CD4-positive, alpha-beta T cell treated with Interferon gamma for 1 hour (primary cell): Measurements from ENCODE around the gene MPST.
"Not testable (repeated sequence)": the region's sequence is repeated elsewhere in the genome, so short reads cannot be mapped to it uniquely, and the experiment has no call there.

Source experiments
- DNase-seq: peaks from one replicate; pipeline ENCODE4 v3.0.0-alpha.2; 2020

MPST gene

DNA sequence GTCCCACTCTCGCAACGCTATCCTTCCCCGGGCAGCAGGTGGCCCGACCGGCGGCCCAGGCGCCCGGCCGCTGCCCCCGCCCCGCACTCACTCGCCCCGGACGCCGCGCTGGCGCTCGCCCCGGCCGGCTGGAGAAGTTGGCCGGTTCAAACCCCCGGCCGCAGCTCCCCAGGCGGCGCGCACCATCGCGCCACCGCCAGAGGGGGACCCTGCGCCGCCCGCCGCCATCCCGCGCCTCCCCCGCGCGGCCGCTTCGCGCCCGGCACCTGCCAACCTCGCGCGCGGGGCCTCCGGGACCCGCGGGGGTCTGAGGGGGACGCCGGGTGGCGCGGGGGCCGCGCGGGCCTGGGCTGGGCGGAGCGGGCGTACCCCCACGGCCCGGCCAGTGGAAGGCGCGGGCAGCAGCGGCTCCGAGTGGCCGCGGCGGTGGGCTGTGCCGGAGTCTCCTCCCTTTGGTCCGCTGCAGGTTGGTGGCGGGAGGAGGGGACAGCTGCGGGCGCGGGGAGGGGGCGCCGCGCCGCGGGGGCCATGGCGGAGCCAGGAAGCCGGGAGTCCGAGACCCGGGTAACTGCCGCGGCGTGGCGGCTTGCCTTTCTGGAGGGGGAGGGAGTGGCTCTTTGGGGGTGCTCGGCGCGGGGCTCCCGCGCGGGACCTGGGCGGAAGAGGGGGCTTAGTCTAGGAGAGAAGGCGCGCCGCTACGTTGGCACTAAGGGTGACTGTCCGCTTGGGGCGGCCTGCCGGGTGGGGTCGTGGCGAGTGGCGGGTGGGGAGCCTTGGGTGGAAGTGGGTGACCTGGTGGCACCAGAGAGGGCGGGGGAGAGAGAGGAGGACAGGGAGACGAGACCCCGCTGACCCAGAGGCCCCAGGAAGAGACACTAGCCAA, at the start of gene MPST, which contains the start of gene TST:
Gene MPST, plus strand, starts transcription at position 434 of the 883 bp plus-strand sequence. Its CDS starts 95 bp downstream, at position 529.
Gene TST, minus strand, starts transcription at position 139 of the 883 bp plus-strand sequence. CDS start 715 bp downstream, outside the sequence.
- peak; percentile 30 for DNase-seq

DNA sequence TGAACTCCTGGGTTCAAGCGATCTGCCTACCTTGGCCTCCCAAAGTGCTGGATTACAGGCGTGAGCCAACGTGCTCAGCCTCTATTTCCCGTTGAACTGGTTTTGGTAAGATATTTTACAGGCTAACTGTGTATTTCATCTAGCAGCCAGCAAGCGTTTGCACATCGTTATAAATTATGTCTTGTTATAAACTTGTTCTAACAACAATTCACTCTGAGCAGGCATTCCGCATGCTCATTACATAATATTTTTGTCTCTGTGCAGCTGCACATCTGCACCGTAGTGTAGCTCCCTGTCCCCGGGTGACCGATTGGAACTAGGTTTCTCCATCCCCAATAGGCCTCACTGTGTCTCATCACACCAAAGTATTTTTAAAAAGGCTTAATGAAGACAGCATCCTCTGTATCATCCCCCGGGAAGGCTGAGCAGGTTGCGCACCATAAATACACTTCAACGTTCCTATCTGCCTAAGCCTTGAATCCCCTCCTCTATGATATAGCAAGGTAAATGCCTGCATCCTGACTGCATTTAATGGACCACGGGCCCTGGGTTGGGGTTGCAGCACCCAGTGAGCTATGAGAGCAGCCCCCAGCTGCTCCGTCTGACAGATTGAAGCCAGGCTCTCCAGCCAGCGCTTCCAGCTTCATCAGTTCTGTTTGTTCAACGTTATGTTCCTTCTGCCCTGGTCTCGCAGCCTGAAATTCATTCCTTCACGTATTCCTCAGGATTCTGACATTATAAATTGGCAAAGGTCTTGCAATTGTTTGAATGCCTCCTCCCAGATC, 48.0 kb upstream of the MPST start:
- no peak for DNase-seq

DNA sequence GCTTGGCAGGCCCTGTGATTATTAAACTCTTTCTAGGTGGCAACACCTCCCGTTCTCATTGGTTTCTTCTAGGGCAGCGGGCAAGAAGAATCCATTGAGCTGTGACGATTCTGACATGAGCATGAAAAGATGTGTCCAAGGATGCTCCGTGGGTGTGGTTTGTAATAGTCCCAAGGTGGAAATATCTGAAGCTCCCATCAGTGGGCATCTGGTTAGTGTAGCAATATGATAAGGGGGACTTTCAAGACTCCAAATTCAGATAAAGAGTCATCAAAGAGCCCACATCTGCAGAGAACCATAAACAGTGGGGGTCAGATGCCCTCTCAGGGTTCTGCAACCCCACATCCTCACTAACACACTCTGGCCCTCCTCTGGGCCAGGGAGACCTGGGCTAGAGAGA, 42.9 kb upstream of the MPST start:
- DNase-seq: no peak

DNA sequence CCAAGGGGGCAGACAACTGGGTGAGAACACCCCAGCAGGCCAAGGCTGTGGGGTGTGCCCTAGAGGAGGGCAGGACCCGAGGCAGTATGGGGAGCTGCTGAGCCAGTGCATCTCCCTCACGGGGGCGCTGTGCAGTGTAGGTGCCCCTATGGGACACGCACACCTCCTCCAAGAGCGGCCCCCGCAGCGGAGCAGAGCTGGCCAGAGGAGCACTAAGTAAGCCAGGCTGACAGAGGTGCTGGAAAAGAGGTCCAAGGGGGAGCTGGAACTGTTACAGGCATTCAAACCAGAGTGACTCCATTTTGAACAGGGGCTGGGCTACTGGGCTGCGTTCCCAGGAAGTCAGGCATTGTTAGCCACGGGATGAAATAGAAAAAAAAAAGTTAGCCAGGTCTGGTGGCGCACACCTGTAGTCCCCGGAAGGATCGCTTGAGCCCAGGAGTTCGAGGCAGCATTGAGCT, 42.1 kb upstream of the MPST start:
- DNase-seq: peak; percentile 84

DNA sequence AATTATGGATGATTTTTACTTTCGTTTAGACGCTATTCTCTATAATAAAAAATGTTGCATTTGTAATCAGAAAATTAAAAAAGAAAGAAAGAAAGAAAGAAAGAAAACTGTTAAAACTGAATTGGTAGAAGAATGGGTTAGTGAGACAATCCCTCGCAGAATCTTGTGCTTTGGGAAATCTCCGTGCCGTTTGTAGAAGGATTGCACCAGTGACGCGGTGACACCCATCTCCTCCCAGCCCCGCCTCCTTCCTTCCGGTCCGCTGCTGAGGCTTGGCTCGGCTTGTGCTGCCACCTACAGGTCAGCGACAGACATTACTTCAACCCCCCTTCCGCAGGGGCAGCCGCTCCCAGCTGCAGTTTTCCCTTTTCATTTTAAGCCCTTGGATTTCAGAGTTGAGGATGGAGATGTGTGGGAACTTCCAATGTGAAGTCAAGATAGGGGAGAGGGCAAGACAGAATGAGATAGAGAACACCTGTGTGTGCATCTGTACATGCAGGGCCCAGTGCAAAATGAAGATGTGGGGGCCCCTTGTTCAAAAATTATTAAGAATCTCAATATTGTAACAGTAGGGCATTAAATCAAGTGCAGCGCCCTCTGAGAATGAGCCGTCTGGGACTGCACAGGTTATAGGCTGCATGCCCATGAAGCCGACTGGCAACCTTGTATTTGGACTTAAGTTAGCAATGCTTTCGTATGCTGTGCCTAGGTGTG, 41.4 kb upstream of the MPST start:
- peak; percentile 87 for DNase-seq

DNA sequence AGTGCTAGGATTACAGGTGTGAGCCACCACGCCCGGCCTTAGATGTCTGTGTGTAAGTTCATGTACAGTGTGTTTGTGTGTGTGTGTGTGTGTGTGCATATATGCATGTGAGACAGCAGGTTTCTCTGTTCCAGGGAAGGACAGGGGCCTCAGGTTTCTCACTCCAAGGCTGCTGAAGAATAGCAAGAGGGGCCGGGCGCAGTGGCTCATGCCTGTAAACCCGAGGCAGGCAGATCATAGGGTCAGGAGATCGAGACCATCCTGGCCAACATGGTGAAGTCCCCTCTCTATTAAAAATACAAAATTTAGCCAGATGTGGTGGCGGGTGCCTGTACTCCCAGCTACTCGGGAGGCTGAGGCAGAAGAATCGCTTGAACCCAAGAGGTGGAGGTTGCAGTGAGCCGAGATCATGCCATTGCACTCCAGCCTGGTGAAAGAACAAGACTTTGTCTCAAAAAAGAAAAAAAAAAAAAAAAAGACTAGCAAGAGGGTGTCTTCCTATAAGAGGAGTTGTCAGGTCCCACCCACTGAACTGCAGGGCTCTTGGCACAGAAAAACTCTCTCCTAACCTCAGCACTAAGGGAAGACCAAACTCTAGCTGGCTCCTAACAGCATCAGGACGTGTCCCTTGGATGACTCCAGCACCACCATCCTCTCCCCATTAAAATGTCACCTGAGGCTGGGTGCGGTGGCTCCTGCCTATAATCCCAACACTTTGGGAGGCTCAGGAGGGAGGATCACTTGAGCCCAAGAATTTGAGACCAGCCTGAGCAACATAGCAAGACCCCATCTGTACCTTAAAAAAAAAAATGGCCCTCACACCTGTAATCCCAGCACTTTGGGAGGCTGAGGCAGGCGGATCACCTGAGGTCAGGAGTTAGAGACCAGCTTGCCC, 40.3 kb upstream of the MPST start:
- no peak for DNase-seq

DNA sequence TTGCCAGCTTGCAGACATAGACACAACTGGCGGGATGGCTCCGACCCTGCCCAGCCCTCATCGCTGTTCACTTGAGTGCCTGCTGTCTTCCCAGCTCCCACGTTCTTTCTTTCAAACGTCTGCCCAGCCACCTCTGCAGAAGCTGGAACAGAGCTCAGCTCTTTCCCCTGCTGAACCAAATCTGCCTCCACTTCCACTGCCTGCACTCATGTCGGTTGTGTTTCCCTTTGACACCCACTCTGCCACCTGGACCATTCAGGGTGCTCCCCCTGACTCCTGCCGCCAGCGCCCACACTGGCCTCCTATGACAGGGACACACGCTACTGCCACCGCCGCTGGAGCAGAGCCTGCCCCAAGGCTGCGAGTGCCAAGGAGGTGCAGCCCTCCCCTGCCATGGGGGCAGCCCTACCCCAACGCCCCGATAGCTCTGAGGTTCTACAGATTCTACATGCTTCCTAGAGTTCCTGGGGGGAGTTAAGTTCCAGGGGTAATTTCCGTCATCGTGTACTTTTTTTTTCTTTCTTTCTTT, 38.2 kb upstream of the MPST start:
- DNase-seq: no peak

DNA sequence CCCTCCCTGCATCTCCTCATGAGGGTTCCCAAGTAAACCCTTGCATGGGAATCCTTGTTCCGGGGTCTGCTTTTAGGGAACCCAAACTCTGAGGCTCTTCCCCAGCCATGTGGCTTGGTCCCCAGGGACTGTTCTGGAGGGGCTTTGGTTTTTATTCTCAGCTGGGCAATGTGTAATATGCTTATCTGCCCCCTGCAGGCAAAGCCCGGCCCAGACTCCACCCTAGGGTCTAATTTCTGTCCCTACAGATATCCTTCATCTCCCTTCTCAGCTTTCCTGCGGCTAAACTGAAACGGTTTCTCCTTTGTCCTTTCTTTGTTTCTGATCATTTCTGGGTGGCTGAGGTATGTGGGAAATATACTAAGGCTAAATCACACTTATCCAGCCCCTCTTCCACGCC, 37.4 kb upstream of the MPST start:
- DNase-seq: no peak

DNA sequence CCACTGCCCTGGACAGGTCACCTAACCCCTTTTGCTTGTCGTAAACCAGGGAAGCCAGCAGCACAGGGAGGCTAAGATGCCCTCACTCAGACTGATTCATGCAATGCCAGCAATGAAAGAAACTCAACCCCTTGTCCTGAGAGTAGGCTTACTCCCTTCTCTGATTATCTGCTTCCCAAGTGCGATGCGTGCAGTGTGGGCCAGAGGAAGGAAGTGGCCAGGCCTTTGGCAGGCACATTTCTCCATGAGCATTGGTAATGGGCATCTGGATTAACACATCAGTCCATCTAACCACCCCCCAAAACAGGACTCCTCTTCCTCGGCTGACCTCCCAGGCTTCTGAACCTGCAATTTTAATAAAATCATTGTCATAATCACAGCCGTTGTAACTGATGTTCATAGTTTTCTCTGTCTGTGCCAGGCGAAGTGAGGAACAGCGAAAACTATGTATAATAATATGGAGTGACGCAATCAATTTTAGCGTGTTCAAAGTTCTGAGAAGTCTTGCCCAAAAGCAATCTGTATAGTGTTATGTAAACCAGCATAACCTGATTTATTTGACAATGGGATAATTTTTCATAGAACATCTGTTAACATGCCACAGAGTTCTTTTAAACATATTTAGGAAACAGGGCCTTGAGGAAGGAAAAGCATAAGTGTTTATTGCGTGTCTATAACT, 34.2 kb upstream of the MPST start:
- DNase-seq: no peak

DNA sequence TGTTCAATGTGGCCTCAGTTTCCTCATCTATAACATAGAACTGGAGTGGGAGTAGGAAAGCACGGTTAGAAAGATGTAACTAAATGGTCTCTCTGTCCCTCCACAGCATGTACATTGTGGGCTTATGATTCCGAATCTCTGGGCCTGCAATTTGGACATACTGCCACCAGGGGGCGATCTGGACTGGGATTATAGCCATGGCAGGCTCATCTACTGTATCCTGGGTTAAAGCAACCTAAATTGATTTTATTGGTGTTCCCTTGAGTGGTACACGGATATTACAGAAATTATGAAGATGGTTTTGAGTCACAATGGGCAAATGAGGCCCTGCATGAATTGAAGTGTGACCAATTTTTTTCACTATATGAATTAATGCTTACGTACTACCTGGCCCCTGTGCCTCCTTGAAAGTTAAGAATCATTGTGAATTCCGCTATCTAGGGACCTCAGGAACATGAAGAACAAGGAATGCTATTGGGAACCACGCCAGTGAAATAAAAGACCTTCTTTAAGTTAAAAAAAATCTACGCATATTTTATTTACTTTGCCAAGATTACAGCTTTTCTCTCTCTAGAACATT, 33.2 kb upstream of the MPST start:
- peak; percentile 10 for DNase-seq

DNA sequence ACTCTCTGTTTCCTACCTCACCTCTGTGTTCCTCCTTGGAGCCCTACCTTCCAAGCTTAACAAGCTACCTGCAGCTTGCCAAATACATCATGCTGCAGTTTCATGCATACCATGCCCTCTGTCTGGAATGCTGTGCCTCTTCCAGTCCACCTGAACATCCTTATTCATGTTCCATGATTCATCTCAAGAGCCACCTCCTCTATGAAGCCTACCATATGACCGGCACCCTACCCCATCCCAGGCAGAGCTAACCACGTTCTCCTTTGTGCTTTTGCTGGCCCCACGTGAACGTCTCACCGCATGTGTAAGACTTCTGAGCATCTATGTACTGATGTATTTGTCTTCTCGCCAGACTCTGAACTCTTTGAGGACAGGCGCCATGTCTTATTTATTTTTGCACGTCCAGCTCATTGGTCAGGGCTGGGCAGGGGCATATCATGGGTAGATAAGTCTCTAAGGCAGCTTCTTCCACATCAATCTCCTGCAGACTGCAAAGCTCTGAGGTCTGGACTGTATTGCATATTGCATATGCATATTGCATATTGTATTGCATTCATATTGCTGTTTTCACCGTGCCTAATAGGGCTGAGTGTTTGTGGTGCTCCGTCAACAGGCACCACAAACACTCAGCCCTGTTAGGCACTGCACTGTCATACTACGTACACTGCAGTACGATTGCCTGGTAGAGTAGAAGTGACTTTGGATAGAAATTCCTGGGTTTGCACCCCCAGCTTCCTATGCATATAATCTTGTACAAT, 31.3 kb upstream of the MPST start:
- no peak for DNase-seq

DNA sequence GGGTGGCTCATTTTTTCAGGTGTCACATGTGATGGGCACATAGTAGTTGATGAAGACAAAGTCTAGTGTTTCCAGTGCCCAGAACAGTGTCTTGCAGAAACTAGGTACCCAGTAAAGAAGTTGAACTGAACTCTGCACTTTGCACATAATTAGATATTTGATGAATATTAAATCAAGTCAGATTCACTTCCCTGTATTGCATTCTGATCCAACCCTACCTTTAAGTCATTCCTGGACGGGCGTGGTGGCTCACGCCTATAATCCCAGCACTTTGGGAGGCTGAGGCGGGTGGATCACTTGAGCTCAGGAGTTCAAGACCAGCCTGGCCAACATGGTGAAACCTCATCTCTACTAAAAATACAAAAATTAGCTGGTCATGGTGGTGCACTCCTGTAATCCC, 30.5 kb upstream of the MPST start:
- not testable (repeated sequence) for DNase-seq

DNA sequence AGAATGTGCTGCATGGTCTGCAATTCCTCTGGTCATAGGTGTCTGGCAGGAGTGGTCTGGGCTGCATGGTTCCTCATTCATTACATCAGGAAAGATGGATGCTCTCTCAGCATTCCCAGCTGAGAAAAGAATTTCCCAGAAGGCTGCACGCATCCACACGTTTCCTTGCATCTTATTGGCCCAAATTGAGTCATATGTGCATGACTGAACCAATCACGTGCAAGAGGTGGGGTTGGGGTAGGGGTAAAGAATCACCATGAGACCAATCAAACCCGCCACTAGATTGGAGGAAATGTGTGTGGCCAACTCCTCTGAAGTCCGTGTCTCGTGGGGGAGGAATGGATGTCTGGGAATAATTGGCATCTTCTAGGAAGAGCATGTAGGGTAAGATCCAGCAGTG, 29.1 kb upstream of the MPST start:
- DNase-seq: no peak

DNA sequence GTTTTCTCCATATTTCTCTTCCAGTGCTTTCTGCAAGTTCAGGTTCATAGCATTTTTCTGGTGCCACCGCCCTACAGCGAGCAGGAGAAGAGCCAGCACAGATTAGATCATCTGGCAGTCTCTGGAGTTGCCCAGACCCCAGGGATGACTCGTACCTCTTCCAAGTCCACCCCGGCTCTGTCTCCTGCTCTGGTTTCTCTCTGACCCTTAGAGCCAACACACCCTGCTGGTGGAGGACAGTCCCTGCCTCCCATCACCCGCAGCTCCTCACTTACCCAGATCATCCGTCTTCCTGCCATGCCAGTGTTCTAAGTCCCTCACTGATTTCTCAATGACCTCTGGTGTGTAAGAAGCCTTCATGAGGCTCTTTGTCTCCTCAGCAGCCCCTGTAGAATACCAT, 28.3 kb upstream of the MPST start:
- no peak for DNase-seq

DNA sequence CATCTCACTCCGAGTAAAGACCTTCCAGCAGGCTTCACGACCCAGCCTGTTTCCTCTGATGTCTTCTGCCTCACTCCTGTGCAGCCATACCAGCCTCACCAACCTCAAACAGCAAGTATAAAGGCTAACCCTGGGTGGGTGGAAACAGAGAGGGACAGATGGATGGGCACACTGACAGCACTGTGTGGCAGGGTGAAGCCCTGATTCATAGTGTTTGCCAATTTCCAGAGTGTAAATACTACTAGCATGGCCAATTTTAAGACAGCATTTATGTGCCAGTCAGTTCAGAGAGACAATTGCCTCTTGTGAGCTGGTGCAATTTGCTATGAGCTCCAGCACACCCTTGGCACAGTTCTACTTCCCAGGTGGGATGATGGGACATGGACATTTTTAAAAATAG, 21.8 kb upstream of the MPST start:
- DNase-seq: no peak

DNA sequence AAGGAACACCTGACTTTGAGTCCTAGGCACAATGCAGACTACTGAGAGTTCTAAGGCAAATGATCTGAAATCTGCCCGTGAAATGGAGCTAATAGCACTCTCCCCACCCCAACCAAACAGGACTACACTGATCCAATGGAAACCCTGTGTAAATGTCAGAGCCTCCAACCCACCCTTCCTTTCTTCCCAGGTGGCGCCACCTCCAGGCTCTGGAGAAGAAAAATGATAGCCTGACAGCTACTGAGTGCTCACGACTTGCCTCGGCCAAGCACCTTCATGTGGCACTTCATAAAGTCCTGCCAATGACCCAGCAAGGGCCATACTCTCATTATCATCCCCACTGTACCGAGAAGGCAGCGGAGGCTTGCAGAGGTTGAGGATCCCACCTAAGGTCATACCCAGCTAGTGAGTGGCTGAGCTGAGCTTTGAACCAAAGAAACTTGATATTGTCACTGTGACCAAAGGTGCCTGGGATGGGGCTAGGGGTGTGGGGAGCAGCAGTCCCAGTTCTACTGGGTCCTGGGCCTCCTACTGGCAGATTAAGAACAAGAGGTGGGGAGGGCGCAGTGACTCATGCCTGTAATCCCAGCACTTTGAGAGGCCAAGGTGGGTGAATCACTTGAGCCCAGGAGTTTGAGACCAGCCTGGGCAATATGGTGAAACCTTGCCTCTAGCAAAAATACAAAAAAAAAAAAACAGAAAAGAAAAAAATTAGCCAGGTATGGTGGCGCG, 20.8 kb upstream of the MPST start:
- no peak for DNase-seq

DNA sequence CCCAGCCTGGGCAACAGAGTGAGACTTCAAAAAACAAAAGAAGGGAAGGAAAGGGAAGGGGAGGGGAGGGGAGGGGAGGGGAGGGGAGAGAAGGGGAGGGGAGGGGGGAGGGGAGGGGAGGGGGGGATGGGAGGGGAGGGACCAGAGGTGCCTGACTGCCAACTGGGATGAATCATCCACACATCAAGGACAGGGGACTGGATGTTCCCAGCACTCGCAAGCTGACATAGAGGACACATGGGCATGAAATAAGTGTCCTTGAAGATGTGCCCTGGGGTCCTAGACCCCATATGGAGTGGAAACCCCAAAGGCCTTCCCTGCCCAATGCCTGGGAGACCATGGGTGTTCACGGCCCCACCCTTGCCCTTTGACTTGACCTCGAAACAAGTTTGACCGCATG, 20.1 kb upstream of the MPST start:
- no peak for DNase-seq

DNA sequence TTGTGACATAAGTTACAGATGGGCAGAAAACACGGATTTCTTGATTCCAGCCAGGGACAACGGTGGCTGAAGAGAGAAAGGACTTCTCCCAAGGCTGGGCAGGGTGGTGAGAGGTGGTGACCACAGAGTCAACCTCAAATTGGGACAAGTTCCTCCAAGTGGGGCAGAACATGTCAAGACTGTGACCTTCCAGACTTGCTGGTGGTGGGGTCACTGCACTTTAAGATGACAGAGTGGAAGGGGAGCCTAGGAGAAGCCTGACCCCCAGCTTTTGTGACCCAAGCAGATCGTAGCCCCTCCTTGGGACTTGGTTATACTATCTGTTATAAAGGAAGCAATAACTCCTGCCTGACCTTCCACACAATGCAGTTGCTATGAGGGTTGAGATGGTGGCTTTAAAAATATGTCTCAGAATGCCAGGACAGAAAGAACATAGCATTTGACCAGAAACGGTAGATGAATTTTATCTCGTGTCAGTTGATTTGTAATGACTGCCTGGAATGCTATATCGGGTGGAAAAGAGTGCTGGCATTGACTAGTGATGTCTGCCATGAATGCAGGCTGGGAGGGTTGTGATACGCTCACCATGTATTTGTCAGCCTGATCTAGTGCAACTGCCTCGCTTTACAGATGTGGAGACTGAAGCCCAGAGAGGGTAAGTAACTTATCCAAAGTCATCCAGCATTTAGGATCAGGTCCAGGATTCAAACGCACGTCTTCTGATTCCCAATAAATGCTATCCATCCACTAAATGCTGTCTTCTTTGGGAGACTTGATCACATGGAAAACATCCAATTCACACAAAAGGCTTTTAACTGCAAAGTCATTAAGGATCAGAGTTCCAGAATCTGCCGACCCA, 18.6 kb upstream of the MPST start:
- DNase-seq: no peak
